MM.1S (cell line): ENCODE data around the gene SWI5.

Source experiments
- CTCF ChIP-seq: fragments of 300-600 bp; sonication (generic); IDR thresholded peaks from 2 replicates; pipeline ENCODE4 v1.5.1; 2016; ENCODE audit warnings: antibody characterized with exemption, low read length, mixed read lengths
- EZH2 ChIP-seq: fragments of 300-600 bp; sonication (generic); optimal IDR thresholded peaks from 2 replicates; pipeline ENCODE3; 2017; ENCODE audit warnings: low read depth, mild to moderate bottlenecking, antibody characterized with exemption, low read length, mixed read lengths
- EZH2phosphoT487 ChIP-seq: fragments of 300-600 bp; sonication (generic); IDR thresholded peaks from 2 replicates; pipeline ENCODE4 v1.6.1; 2018; ENCODE audit warnings: antibody characterized with exemption, low read length

- TF ChIP-seq CTCF, result no peak
- no peak for TF ChIP-seq EZH2
- TF ChIP-seq EZH2phosphoT487, result no peak
Measured at GRCh38 chr9:128293091-128293490, 17.0 kb downstream of the SWI5 start.
